Adrenal gland (tissue), 5 donors: ENCODE results near the gene PCDH9.

Experiments used
- POLR2A ChIP-seq, 2 donors: fragments of 450-650 bp; IDR thresholded peaks; one replicate each; pipeline ENCODE4 v1.6.1; 2017; ENCODE audit warnings: antibody characterized with exemption in 2 of 2, mild to moderate bottlenecking in 2 of 2, moderate library complexity in 1 of 2
- TF ChIP-seq, protein P1 (sequence below), 6 experiments: fragments of 450-650 bp in 4 of 6; fragments of 200-600 bp in 2 of 6; sonication (generic) in 1 of 6; IDR thresholded peaks; 1 replicate in 5 of 6; 2 replicates in 1 of 6; pipeline versions ENCODE4 v1.5.1 to v1.8.0; 2016 to 2021; ENCODE audit warnings: antibody characterized with exemption in 6 of 6, mild to moderate bottlenecking in 2 of 6, moderate library complexity in 1 of 6
- donor health status: DM: no; HTN: no; CAD: no.

DNA sequence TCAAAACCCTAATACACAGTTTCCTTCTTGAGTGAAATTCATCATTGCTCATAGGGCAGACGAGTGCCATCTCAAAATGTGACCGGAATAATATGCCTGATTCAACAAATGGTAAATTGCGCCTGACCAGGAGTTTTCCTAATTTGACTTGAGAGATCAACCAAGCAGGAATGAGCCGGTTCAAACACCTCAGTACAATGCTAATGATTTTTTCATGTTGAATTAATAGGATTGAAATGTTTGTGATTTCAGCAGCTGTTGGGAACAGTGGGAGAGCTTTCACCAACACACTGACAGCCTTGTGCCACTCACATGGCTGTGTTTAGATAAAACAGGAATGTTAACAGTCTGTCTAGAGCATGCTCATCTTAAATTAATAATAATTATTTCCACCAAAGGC lies 484.8 kb downstream of the PCDH9 start:
- TF ChIP-seq, protein P1, sequence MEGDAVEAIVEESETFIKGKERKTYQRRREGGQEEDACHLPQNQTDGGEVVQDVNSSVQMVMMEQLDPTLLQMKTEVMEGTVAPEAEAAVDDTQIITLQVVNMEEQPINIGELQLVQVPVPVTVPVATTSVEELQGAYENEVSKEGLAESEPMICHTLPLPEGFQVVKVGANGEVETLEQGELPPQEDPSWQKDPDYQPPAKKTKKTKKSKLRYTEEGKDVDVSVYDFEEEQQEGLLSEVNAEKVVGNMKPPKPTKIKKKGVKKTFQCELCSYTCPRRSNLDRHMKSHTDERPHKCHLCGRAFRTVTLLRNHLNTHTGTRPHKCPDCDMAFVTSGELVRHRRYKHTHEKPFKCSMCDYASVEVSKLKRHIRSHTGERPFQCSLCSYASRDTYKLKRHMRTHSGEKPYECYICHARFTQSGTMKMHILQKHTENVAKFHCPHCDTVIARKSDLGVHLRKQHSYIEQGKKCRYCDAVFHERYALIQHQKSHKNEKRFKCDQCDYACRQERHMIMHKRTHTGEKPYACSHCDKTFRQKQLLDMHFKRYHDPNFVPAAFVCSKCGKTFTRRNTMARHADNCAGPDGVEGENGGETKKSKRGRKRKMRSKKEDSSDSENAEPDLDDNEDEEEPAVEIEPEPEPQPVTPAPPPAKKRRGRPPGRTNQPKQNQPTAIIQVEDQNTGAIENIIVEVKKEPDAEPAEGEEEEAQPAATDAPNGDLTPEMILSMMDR (IDR thresholded peaks at IDR 0.05), result no peak
- TF ChIP-seq POLR2A (IDR thresholded peaks at IDR 0.05), result no peak
